Measurements from ENCODE around the gene SAE1. TPM values are rescaled to one million over a fixed set of nuclear protein-coding genes. Genes with fewer than 3 reads are reported as not detected.
"Not testable (repeated sequence)": the region's sequence is repeated elsewhere in the genome, so short reads cannot be mapped to it uniquely, and the experiment has no call there.

The SAE1 gene
- total RNA-seq, 2 donors from 2014 or later: 14.5 to 21.5 TPM

GRCh38 chr19:47097396-47098201, 33.0 kb upstream of the SAE1 start:
- intact Hi-C loops (cut with DNase I): no loop called here
- no peak for ATAC-seq
- TF ChIP-seq CTCF (IDR thresholded peaks at IDR 0.05) (no peak), POLR2A (IDR thresholded peaks at IDR 0.05) (no peak)
- no peak for DNase-seq
- Histone ChIP-seq H3K9me3 (no peaks in the 10 kb centered on the region), H3K36me3 (replicated peaks in 1 of 2; ENCODE audit: insufficient read depth in 1 of 2, low read depth in 2 of 2) (peaks cover 0 to 3% of the 10 kb centered on the region in 2 donors), H3K27ac (peak overlapping the region; percentile 84 to 95 (median 92)), H3K4me1 (peaks cover 71% of the 10 kb centered on the region), H3K4me3 (no peak overlapping the region), H3K27me3 (no peaks in the 10 kb centered on the region)
- WGBS, 2 donors: 80 to 88% methylated on average over 20 to 31 of the region's 31 CpGs

- H3K27me3 ChIP-seq: no peaks in the 10 kb centered on the region
- H3K4me1 ChIP-seq: peaks cover 71% of the 10 kb centered on the region
- no peak overlapping the region for H3K4me3 ChIP-seq
- DNase-seq (no peak), ATAC-seq (no peak)
- peak overlapping the region in 3 of 4 donors; percentile 84 to 93 (median 92) for H3K27ac ChIP-seq
- WGBS, 2 donors: 85 to 90% methylated on average over 6 of the region's 6 CpGs
- H3K9me3 ChIP-seq: no peaks in the 10 kb centered on the region
- H3K36me3 ChIP-seq (replicated peaks in 1 of 2; ENCODE audit: insufficient read depth in 1 of 2, low read depth in 2 of 2): no peaks in the 10 kb centered on the region
- TF ChIP-seq POLR2A (IDR thresholded peaks at IDR 0.05): no peak
- no peak for TF ChIP-seq CTCF (IDR thresholded peaks at IDR 0.05)
- intact Hi-C loops (cut with DNase I): no loop called here
Observed at GRCh38 chr19:47098608-47099007, 32.0 kb upstream of the SAE1 start.

GRCh38 chr19:47099576-47100050, 31.0 kb upstream of the SAE1 start:
- Histone ChIP-seq H3K9me3 (no peaks in the 10 kb centered on the region), H3K27me3 (no peaks in the 10 kb centered on the region), H3K27ac (peak overlapping the region in 1 of 4 donors; percentile 23), H3K4me1 (peaks cover 61% of the 10 kb centered on the region), H3K4me3 (no peak overlapping the region), H3K36me3 (replicated peaks in 1 of 2; ENCODE audit: insufficient read depth in 1 of 2, low read depth in 2 of 2) (no peaks in the 10 kb centered on the region)
- DNase-seq: no peak
- WGBS, 2 donors: 63 to 70% methylated on average over 6 of the region's 6 CpGs
- intact Hi-C loops (cut with DNase I): no loop called here
- no peak for ATAC-seq
- TF ChIP-seq POLR2A (IDR thresholded peaks at IDR 0.05) (no peak), CTCF (IDR thresholded peaks at IDR 0.05) (no peak)

GRCh38 chr19:47100290-47100689, 30.3 kb upstream of the SAE1 start:
- ATAC-seq (no peak), DNase-seq (no peak)
- peaks cover 54% of the 10 kb centered on the region for H3K4me1 ChIP-seq
- H3K4me3 ChIP-seq: no peak overlapping the region
- H3K36me3 ChIP-seq (replicated peaks in 1 of 2; ENCODE audit: insufficient read depth in 1 of 2, low read depth in 2 of 2): no peaks in the 10 kb centered on the region
- intact Hi-C loops (cut with DNase I): no loop called here
- TF ChIP-seq POLR2A (IDR thresholded peaks at IDR 0.05) (no peak), CTCF (IDR thresholded peaks at IDR 0.05) (no peak)
- no peaks in the 10 kb centered on the region for H3K27me3 ChIP-seq
- 93 to 94% methylated on average over 5 of the region's 5 CpGs for WGBS, 2 donors
- no peaks in the 10 kb centered on the region for H3K9me3 ChIP-seq
- H3K27ac ChIP-seq: no peak overlapping the region

GRCh38 chr19:47101116-47101515, 29.5 kb upstream of the SAE1 start:
- ATAC-seq; H3K27ac ChIP-seq; H3K36me3 ChIP-seq (replicated peaks in 1 of 2; ENCODE audit: insufficient read depth in 1 of 2, low read depth in 2 of 2); H3K4me3 ChIP-seq; H3K27me3 ChIP-seq; H3K9me3 ChIP-seq; DNase-seq; intact Hi-C loops (cut with DNase I): not testable (repeated sequence)
- WGBS, 2 donors: 95% methylated on average over 2 to 4 of the region's 4 CpGs
- H3K4me1 ChIP-seq: peaks cover 48% of the 10 kb centered on the region
